ENCODE data around the gene NOA1. TPM values are rescaled to one million over a fixed set of nuclear protein-coding genes. Genes with fewer than 3 reads are reported as not detected.

The NOA1 gene
- total and polyA plus RNA-seq, 12 donors: 3.5 to 30.0 (median 15.3) TPM

Small RNA genes within 50 kb of the gene (small RNA-seq; reads per million reads assigned to genes)
- 0 reads per million in 2 donors for gene RNU6-998P

Other genes starting within 250 kb of the NOA1 start
- 1 to 10 TPM in 1 of 9 donors, not detected in 8; 1.4 TPM for gene SPINK2, start 155.9 kb downstream of the NOA1 start, total RNA-seq
- gene SPINK2, start 155.9 kb downstream of the NOA1 start, polyA plus RNA-seq: not detected
- 10 to 100 TPM; 19.8 to 42.3 (median 32.8) TPM for gene REST, start 69.7 kb downstream of the NOA1 start, total RNA-seq
- 10 to 100 TPM in 1 of 3 donors, 1 to 10 TPM in 2; 3.3 to 16.4 (median 6.4) TPM for gene REST, start 69.7 kb downstream of the NOA1 start, polyA plus RNA-seq
- 100 to 1,000 TPM in 1 of 9 donors, 10 to 100 TPM in 8; 49.1 to 126 (median 77.6) TPM for gene POLR2B, start 1.3 kb upstream of the NOA1 start, total RNA-seq
- gene POLR2B, start 1.3 kb upstream of the NOA1 start, polyA plus RNA-seq: 100 to 1,000 TPM in 1 of 3 donors, 10 to 100 TPM in 2; 21.2 to 114 (median 31.8) TPM
- 1,000 to 10,000 TPM in 4 of 9 donors, 100 to 1,000 TPM in 4, 10 to 100 TPM in 1; 98.9 to 1,971 (median 567) TPM for gene IGFBP7, start 132.8 kb upstream of the NOA1 start, total RNA-seq
- gene IGFBP7, start 132.8 kb upstream of the NOA1 start, polyA plus RNA-seq: 100 to 1,000 TPM; 454 to 564 (median 512) TPM